K562 treated with DMSO at 1 percent for 24 hours (cell line): ENCODE measurements around the gene SPDYE1. TPM values are rescaled to one million over a fixed set of nuclear protein-coding genes. Genes with fewer than 3 reads are reported as not detected.

Experiments
- total RNA-seq: library from RNA; unstranded; fragments of 300-600 nt; gene quantifications from 2 replicates; pipeline ENCODE4 v1.2.3, GENCODE V29; 2022; ENCODE audit warnings: low read depth; ENCODE audit not compliant: insufficient read depth

SPDYE1 gene
- total RNA-seq = not detected in 2 replicates

GRCh38 chr7:43997532-43997931 lies at the start of gene SPDYE1:
Gene SPDYE1, plus strand, starts transcription at chr7:43997897. Its CDS starts 2,053 bp downstream, at chr7:43999950.

GRCh38 chr7:44044315-44045225 lies 46.9 kb downstream of the SPDYE1 start, which contains the start of gene DBNL:
Gene DBNL, plus strand, starts transcription at chr7:44044702. Its CDS starts 36 bp downstream, at chr7:44044738.

Other genes with a start within 250 kb of the SPDYE1 start
- gene BLVRA, start 239.2 kb upstream of the SPDYE1 start, total RNA-seq = 135 and 137 TPM in 2 replicates
- 255 and 257 TPM in 2 replicates for gene MRPS24, start 128.4 kb upstream of the SPDYE1 start, total RNA-seq
- gene URGCP, start 91.3 kb upstream of the SPDYE1 start, total RNA-seq = 25.8 and 33.3 TPM in 2 replicates
- 9.7 and 12.0 TPM in 2 replicates for gene UBE2D4, start 71.5 kb upstream of the SPDYE1 start, total RNA-seq
- gene DBNL, start 46.8 kb downstream of the SPDYE1 start, total RNA-seq = 57.0 and 64.1 TPM in 2 replicates
- not detected in 2 replicates for gene PGAM2, start 67.7 kb downstream of the SPDYE1 start, total RNA-seq
- 11.0 and 16.8 TPM in 2 replicates for gene POLM, start 84.6 kb downstream of the SPDYE1 start, total RNA-seq
- gene AEBP1, start 106.4 kb downstream of the SPDYE1 start, total RNA-seq = 0.24 and 0.39 TPM in 2 replicates
- gene POLD2, start 125.7 kb downstream of the SPDYE1 start, total RNA-seq = 128 and 147 TPM in 2 replicates
- gene MYL7, start 143.4 kb downstream of the SPDYE1 start, total RNA-seq = not detected in 2 replicates
- gene GCK, start 191.5 kb downstream of the SPDYE1 start, total RNA-seq = 0.78 and 2.3 TPM in 2 replicates
- gene YKT6, start 203.1 kb downstream of the SPDYE1 start, total RNA-seq = 108 and 112 TPM in 2 replicates